ENCODE data around the gene ABCA4. TPM values are rescaled to one million over a fixed set of nuclear protein-coding genes. Genes with fewer than 3 reads are reported as not detected.

The ABCA4 gene
- total RNA-seq, 1 experiment from 2014 or later = 0.22 TPM

DNA sequence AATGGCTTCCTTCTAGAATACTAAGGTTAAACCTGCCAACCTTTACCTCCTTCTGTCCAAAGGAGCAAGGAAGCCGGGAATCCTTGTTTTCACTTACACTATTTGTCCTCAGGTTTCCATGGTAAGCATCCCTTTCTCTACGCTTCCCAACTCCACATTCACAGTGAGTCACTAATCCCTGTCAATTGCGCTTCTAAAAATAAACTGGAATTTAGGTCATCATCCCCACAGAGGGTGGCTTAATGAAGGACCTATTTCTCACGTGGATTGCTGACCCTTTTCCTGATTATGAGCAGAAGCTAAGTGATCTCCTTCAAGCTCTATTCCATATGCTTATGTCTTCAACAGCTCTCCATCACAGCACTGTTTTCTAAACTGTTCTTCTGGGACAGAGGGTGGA lies 39.9 kb upstream of the ABCA4 start (continued):
- TF ChIP-seq, protein P1, sequence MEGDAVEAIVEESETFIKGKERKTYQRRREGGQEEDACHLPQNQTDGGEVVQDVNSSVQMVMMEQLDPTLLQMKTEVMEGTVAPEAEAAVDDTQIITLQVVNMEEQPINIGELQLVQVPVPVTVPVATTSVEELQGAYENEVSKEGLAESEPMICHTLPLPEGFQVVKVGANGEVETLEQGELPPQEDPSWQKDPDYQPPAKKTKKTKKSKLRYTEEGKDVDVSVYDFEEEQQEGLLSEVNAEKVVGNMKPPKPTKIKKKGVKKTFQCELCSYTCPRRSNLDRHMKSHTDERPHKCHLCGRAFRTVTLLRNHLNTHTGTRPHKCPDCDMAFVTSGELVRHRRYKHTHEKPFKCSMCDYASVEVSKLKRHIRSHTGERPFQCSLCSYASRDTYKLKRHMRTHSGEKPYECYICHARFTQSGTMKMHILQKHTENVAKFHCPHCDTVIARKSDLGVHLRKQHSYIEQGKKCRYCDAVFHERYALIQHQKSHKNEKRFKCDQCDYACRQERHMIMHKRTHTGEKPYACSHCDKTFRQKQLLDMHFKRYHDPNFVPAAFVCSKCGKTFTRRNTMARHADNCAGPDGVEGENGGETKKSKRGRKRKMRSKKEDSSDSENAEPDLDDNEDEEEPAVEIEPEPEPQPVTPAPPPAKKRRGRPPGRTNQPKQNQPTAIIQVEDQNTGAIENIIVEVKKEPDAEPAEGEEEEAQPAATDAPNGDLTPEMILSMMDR (IDR thresholded peaks at IDR 0.05 in 2 of 3, conservative IDR thresholded peaks at IDR 0.05 in 1 of 3; ENCODE audit: borderline replicate concordance in 1 of 3, insufficient read depth in 1 of 3, low read depth in 2 of 3, low read length in 2 of 3) = no peak

DNA sequence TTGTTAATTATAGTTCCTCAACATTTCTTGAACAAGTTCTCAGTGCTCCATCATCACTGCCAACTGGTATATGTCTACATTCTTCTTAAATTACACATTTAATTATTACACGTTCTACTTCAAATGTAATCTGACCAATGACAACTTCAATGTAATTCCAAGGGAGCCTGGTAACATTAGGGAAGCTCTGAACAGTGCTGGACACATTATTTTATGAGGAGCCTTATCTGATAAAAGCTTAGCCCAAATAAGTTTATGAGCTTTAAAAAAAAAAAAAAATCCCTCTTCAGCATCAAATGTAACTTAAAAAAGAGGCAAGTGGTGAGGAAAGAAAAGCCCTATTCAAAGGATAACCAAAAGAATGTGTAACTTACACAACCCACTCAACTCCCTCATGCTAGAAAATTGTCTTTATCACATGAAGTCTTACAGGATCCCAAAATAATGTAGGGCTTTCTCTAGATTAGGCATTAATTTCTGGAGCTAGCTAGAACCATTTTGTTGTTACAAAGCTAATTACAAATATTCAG lies 35.2 kb upstream of the ABCA4 start:
- intact Hi-C loops (cut with micrococcal nuclease) = no loop called here
- Histone ChIP-seq H3K4me2 (ENCODE audit: low read length) (no peak overlapping the region), H3K9me2 (ENCODE audit: insufficient read depth) (no peaks in the 10 kb centered on the region), H3K27me3 (ENCODE audit: insufficient read depth, low read length) (no peaks in the 10 kb centered on the region), H3K4me1 (ENCODE audit: control insufficient read depth in 1 of 2, insufficient read depth in 2 of 2, low read length in 2 of 2) (peaks cover 10 to 25% of the 10 kb centered on the region in 2 experiments), H3K4me3 (replicated peaks in 1 of 2; ENCODE audit: low read depth in 1 of 2, low read length in 2 of 2) (no peak overlapping the region), H2AFZ (ENCODE audit: low read depth, low read length, poor library complexity, severe bottlenecking) (no peak overlapping the region), H3K9ac (ENCODE audit: low read length) (no peak overlapping the region), H3K27ac (ENCODE audit: low read depth, low read length) (no peak overlapping the region), H3K9me3 (ENCODE audit: control insufficient read depth in 1 of 2, insufficient read depth in 1 of 2, low read depth in 1 of 2, low read length in 2 of 2) (no peaks in the 10 kb centered on the region), H4K20me1 (ENCODE audit: insufficient read depth) (no peaks in the 10 kb centered on the region), H3K36me3 (ENCODE audit: control insufficient read depth in 1 of 2, insufficient read depth in 2 of 2, low read length in 2 of 2) (no peaks in the 10 kb centered on the region), H3K79me2 (ENCODE audit: insufficient read depth, low read length) (no peaks in the 10 kb centered on the region)
- ChIA-PET POLR2A (no interaction called here), RAD21 (ENCODE audit: low non-redundant PET in 1 of 2, low total read pairs in 2 of 2, uncharacterized antibody in 2 of 2, unreplicated experiment in 2 of 2) (no interaction called here), CTCF (no interaction called here)
- no peak for ATAC-seq
- no peak for DNase-seq (ENCODE audit: low read depth, low spot score)
- no TSS peak for BruUV-seq (replicated peaks)
- TF ChIP-seq ZFX (IDR thresholded peaks at IDR 0.05) (no peak), ELF1 (IDR thresholded peaks at IDR 0.05; ENCODE audit: borderline replicate concordance, low read depth) (no peak), RAD21 (IDR thresholded peaks at IDR 0.05; ENCODE audit: low read depth) (no peak), CEBPB (IDR thresholded peaks at IDR 0.05; ENCODE audit: low read depth) (no peak), SP1 (IDR thresholded peaks at IDR 0.05; ENCODE audit: low read depth) (no peak), TCF7L2 (IDR thresholded peaks at IDR 0.05; ENCODE audit: borderline replicate concordance, extremely low read depth, insufficient read depth, insufficient read length) (no peak), SIN3A (IDR thresholded peaks at IDR 0.05; ENCODE audit: low read depth) (no peak), EGR1 (IDR thresholded peaks at IDR 0.05; ENCODE audit: low read depth) (no peak), REST (IDR thresholded peaks at IDR 0.05; ENCODE audit: low read depth) (no peak), ZNF274 (IDR thresholded peaks at IDR 0.05; ENCODE audit: low read depth, low read length) (no peak), JUND (IDR thresholded peaks at IDR 0.05) (no peak), SRF (IDR thresholded peaks at IDR 0.05; ENCODE audit: low read depth) (no peak), YY1 (IDR thresholded peaks at IDR 0.05; ENCODE audit: extremely low read depth, insufficient replicate concordance, low read depth, low read length) (no peak)
- TF ChIP-seq, protein P1 (IDR thresholded peaks at IDR 0.05 in 2 of 3, conservative IDR thresholded peaks at IDR 0.05 in 1 of 3; ENCODE audit: borderline replicate concordance in 1 of 3, insufficient read depth in 1 of 3, low read depth in 2 of 3, low read length in 2 of 3) = no peak
